HG03060 (cell line): ENCODE measurements around the gene PRSS50.

ENCODE experiments used
- ATAC-seq: cut with Tn5 transposase; IDR thresholded peaks from one replicate; pipeline ENCODE4 v1.9.1; 2021; ENCODE audit warnings: low read depth, moderate number of reproducible peaks; ENCODE audit not compliant: unreplicated experiment

The PRSS50 gene

GRCh38 chr3:46693892-46694226, 23.8 kb downstream of the PRSS50 start:
- ATAC-seq: no peak

DNA sequence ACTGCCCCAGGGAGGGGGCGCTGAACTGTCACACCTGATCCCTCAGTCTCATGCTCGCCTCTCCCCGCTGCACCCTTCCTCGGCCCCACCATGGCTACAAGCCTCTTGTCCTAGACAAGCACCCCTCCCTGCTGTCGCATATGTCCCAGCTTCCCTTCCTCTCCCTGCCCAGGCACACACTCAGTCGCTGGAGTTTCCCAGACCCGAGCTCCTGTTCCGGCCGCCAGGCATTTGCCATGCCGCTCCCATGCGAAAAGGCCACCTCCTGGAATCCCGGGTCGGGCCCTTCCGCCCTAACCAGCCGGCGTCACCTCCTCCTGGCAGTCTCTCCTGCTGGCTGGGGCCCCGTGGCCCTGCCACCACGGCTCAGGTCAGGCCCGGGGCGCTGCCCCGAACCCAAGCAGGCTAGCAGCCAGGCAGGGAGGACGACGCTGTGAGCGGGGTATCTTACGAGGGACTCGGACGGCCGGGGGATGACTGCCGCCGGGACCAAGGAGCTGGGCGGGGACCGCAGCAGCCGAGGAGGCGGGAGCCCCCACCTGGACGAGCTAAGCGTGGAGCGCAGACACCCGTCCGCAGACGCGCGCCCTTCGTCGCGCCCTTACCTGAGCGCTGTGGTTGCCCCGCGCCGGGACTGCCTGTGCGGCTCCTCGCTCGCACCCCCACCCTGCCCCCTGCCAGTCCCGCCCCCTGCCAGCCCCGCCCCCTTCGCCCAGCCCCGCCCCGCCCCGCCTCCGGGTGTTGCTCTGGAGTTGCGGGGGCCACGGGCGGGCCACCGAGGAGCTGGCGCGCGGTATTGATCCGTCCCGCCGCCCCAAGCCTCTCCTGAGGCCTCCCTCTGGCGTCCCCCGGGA, 24.4 kb downstream of the PRSS50 start, which contains the start of gene ALS2CL:
Gene ALS2CL, minus strand, starts transcription at position 642 of the 854 bp plus-strand sequence. CDS start 4,239 bp downstream, outside the sequence.
- no peak for ATAC-seq

DNA sequence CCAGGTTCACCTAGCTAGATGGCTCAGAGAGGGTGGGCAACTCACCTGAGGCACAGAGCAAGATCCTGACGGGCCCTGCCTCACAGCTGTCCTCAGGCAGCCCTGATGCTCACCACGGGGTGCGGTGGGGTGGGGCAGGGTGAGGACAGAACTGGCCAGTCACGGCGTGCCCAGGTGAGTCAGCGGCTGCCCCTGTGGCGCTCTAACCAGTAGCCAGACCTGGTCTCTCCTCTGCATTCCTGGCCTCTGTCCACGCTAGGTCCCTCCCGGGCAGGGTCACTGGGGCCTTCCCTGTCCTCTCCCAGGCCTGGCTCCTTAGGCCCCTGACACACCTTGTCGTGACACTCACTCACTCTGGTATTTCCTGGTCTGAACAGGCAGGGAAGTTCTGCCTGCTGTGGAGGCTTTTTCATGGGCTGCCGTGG, 25.1 kb downstream of the PRSS50 start:
- no peak for ATAC-seq

DNA sequence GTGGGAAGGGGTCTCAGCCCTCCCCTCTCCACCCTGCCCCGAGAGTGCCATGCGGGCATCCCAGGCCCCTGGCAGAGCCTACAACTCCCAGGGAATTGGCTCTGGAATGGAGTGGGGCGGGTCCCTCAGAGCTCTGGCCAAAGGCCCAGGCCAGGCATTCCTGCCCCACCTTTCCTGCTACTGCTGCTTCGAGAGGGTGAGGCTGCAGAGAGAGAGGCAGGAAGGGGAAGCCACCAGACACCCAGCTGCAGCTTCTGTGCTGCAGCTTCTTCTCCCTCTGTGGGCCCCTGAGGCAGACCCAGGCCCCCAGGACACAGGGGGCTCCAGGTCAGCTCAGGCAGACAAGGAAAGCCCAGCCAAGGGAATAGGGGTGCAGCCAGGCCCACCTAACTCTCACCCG, 26.9 kb downstream of the PRSS50 start:
- no peak for ATAC-seq

- no peak for ATAC-seq
These were observed 32.2 kb downstream of the PRSS50 start for GRCh38 chr3:46685446-46685845.

DNA sequence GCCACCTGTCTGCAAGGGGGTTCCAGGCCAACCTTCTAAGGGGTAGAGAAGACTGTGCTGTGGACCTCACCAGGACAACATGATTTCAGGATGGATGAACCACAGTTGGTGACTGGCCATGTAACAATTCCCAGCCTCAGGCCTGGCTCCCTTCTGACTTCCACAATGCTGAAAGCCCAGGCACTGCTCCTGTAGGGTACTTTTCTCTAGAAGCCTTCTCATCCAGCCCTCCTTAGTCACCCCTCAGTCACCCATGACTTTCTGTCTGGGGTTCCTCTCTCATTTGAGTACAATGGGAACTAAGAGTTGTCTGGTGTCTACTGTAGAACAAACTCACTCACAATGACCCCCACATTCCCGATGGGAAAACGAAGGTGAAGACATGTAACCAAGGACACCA, 32.8 kb downstream of the PRSS50 start:
- ATAC-seq: no peak

DNA sequence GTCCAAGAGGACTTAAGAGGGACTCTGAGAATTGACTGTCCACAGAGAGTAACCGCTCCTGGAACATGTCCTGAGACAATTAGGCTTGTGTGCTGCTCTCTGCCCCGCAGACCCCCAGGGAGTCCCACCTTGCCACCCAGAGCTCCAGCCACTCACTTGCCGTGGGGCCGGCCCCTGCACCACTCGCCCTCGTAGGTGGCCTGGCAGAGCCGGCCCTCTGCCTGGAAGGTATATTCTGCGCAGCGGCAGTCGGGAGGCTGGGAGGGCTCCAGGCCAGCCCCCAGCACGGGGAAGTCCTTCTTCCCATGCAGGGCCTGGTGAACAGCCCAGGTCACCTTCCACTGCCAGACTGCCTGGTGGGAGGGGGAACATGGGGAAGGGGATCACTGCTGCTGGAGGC, 34.7 kb downstream of the PRSS50 start:
- no peak for ATAC-seq

DNA sequence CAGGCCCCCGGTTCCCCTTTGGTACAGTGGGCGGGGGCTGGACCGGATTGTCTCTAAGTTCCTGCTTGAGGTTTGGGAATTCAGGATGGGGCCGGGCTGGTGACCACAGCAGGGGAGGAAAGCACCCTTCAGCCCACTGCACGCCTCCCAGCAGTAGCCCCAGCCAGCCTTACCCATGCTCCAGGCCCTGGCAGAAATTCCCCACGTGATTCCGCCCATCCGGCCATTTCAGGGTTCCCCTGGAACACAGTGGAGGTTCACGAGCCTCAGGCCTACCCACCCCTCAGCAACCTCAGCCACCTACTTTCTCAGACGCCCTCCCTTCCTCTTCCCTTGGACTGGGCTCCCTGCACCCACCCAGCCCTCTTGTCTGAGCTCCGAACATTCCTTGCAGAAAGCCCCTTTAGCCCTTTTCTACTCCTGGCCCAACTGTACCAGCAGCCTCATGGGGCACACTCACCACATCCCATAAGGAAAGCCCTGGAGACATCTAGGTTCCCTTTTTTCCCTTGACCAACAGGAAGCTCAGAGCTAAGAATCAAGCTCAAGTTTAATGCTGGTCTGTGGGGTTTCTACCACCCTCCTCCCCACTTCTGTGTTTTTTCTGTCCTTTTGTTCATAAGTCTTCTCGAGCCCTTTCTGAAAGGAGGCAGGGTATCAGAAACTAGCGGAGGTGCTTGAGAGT, 35.7 kb downstream of the PRSS50 start:
- no peak for ATAC-seq

- no peak for ATAC-seq
These were observed 36.3 kb downstream of the PRSS50 start for GRCh38 chr3:46681387-46681786.

GRCh38 chr3:46680298-46680826, 37.3 kb downstream of the PRSS50 start:
- no peak for ATAC-seq

- no peak for ATAC-seq
These were observed 38.0 kb downstream of the PRSS50 start for GRCh38 chr3:46679681-46680080.

DNA sequence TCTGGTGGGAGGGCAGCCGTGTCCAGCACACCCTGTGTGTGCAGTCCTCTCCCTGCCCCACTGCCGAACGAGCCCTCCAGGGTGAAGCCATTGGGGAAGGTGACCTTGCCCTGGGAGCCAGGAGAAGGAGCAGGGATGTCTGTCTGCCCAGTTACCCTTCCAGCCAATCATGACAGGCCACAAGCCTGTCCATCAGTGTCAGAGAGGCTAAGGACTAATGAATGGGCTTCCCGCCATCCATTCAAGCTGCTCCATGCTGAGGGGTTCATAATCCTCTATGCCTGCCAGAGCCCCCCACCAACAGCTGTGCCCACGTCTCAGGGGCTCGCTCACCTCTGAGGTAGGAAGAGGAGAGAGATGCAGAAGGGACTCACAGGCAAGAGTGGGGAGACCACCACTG, 39.4 kb downstream of the PRSS50 start:
- ATAC-seq: no peak

- no peak for ATAC-seq
These were observed 40.3 kb downstream of the PRSS50 start for GRCh38 chr3:46677411-46677726.

DNA sequence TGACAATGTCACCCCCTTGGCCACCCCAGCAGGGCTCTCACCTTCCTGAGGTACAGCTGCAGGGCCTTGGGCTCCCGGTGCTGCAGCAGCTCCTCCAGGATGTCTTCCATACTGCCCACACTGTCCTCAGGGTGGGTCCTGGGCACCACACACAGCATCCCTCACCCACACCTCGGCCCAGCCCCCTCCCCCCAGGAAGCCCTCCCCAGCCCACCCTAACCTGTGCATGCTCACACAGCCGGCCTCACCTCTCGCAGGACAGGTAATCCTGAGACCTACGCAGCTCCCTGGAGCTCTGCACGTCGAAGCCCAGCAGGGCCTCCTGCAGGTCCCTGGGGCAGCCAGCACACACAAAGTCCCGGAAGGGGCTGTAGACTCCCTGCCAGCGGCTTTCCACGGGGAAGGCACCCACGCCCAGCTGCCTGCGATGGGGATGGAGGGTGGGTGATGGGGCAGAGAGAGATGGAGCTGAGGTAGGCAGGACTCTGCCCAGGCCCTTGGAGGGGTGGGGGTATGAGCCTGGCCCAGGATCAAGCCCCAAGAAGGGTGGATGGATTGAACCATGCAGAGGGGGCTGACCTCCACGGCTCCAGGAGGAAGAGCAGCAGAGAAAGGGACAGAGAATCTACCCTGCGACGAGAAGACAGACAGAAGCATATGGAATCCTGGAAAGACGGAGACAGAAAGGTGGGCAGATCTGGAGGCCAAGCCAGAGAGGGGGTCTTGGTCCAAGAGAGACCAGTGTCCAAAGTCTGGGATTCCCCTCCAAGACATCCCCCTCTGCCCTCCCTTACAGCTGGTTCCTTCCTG, 40.9 kb downstream of the PRSS50 start:
- ATAC-seq: no peak

- no peak for ATAC-seq
These were observed 41.7 kb downstream of the PRSS50 start for GRCh38 chr3:46675843-46676567.

- ATAC-seq: no peak
These were observed 42.2 kb downstream of the PRSS50 start for GRCh38 chr3:46675426-46675825.

- ATAC-seq: no peak
These were observed 43.4 kb downstream of the PRSS50 start for GRCh38 chr3:46674031-46674845.

DNA sequence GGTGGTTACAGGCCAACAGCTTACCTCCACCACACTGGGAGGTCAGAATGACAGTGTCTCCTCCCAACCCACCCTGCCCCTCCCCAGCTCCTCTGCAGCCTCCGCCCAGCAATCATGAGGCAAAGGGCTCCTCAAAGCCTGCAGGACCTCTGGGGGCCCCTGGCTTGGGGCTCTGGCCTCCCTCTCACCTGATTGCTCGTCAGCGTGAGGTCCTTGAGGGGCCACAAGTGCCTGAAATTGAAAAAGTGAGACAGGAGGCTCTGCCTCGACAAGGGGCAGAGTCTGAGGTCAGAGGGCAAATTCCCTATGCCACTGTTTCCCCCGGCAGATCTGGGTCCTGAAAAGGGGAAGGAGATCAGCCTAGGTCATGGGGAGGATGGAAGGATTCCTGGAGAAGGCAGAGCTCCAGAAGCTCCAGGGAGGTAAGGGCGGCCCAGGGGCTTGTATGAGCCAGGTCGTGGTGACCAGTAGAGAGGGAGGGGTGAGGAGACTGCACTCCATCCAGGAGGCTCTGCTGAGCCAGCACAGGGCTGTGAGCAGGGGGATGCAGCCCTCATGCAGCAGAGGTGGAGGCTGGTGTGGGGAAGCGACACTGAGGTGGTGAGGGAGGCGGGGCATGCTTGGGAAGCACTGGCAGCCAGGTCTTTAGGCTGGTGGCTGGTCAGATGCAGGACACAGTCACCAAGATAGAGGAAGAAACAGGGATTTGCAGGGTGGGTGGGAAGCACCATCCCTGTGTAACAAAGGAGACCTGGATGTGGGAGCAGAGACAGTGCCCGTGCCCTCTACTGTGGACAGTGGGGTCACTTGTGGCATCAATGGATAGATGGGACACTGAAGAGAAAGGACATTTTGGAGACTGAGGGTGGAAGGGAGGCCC, 44.3 kb downstream of the PRSS50 start:
- no peak for ATAC-seq

DNA sequence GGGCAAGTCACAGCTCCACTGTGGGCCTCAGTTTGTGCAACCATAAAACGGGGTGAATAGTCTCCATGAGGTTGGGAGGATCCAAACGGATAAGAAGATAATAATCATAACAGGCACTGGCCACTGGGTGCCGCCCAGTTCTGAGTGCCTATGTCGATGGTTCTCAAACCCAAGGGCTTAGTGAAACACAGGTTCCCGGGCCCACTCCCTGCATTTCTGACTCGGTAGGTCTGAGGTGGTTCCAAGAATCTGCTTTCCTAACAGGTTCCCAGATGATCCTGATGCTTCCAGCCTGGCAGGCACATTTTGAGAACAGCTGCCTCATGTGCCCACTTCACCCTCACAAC, 45.3 kb downstream of the PRSS50 start:
- no peak for ATAC-seq
